ENCODE measurements around the gene PLPP3.
"Not testable (repeated sequence)": the region's sequence is repeated elsewhere in the genome, so short reads cannot be mapped to it uniquely, and the experiment has no call there.

Gene PLPP3

DNA sequence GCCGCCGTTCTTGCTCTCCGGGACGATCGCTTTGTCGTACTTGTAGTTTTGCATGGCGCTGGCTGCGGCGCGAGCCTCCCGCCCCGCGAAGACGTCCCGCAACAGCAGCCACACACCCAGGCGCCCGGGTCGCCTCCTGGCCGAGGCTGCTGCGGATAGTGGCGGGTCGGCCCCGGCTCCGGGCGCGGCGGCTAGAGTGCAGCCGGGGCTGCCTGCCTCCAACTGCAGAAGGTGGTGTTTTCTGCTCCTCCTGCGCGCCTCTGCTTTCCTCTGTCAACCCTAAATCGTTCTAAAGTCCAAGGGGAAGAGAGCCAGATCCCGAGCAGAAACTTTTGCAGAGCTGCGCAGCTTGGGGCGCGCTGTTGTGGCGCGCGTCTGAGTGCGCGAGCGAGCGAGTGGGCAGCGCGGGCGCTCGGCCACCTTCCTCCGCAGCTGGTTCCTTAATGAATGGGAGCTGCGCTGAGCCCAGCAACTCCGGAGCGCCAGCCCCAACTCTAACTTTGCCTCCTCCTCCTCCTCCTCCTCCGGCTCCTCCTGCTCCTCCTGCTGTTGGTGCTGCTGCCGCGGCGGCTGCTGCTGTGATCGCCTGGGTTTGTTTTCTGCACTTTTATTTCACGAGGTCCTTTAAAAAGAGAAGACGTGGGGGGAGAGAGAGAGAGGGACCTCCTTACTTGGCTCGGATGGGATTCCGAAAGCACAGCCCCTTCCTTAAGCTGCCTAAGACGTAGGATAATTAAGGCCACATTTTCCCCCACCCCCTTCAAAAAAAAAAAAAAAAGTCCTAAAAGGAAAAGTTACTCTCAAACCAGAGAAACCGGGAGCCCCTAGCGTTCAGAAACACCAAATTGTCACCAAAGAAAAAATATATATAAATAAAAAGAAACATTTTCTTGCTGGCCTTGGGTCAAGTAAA is at the start of gene PLPP3:
TSS of gene PLPP3 (minus strand) at position 601 of the 913 bp plus-strand sequence. CDS start at position 54, 547 bp downstream.
- DNase-seq (ENCODE audit: low spot score): peak; percentile 56
- in situ Hi-C loops (cut with MboI; ENCODE audit: low pct_unique_long_range_greater_than_20kb, low sequenced_read_pairs, unreplicated experiment): loop anchor here (25.0 kb wide), 3 partner anchors 892 to 1292 kb away; no protein-coding TSS in a partner anchor
- TF ChIP-seq, protein P1, sequence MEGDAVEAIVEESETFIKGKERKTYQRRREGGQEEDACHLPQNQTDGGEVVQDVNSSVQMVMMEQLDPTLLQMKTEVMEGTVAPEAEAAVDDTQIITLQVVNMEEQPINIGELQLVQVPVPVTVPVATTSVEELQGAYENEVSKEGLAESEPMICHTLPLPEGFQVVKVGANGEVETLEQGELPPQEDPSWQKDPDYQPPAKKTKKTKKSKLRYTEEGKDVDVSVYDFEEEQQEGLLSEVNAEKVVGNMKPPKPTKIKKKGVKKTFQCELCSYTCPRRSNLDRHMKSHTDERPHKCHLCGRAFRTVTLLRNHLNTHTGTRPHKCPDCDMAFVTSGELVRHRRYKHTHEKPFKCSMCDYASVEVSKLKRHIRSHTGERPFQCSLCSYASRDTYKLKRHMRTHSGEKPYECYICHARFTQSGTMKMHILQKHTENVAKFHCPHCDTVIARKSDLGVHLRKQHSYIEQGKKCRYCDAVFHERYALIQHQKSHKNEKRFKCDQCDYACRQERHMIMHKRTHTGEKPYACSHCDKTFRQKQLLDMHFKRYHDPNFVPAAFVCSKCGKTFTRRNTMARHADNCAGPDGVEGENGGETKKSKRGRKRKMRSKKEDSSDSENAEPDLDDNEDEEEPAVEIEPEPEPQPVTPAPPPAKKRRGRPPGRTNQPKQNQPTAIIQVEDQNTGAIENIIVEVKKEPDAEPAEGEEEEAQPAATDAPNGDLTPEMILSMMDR (IDR thresholded peaks at IDR 0.05; ENCODE audit: extremely low read depth, insufficient read depth, missing control alignments): peak; percentile 23

DNA sequence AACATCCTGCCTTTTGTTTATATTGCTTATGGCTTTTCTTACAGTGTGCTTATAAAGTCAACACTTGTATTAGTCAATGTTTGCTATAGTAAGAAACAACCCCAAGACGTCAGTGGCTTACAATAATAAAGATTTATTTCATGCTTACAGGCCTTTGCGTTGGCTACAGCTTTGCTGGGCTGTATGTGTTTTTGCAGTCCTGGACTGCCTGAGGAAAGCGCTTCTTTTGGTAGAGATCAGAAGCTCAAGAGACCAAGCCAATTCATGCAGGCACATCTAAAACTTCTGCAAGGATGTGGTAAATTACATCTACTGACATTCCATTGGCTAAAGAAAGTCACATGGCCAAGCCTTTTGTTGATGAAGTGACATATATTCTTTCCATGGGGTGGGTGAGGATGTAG is 48.3 kb upstream of the PLPP3 start:
- TF ChIP-seq, protein P1 (IDR thresholded peaks at IDR 0.05; ENCODE audit: extremely low read depth, insufficient read depth, missing control alignments): no peak
- DNase-seq (ENCODE audit: low spot score): no peak
- in situ Hi-C loops (cut with MboI; ENCODE audit: low pct_unique_long_range_greater_than_20kb, low sequenced_read_pairs, unreplicated experiment): no loop called here

DNA sequence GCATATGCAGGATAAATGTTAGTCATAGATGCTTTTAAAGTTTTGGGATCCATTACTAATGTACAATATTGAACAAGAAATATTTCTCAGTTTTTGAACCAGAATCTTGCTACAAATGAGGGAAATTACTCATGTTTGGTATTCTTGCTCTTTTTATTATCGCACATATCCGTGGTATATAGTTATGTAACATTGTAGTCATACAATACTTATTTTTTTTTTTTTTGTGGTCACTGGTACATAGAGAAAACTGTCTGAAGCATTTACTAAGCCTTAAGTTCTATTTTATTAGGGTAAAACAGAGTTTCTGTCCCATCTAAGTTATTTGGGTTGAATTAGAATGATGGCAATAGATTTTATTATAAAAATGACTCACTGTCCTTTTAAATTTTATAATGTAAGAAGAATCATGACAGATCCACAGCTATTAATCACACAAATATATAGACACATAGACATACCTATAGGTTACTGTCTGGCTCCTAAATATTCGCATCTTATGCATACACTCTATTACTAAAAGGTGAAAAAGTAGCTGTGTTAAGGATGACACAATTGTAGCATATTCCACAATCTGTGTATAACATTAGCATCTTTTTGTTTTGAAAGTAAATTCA is 47.8 kb upstream of the PLPP3 start:
- in situ Hi-C loops (cut with MboI; ENCODE audit: low pct_unique_long_range_greater_than_20kb, low sequenced_read_pairs, unreplicated experiment): no loop called here
- DNase-seq (ENCODE audit: low spot score): no peak

GRCh38 chr1:56626546-56626945 is 47.2 kb upstream of the PLPP3 start:
- in situ Hi-C loops (cut with MboI; ENCODE audit: low pct_unique_long_range_greater_than_20kb, low sequenced_read_pairs, unreplicated experiment): no loop called here
- DNase-seq (ENCODE audit: low spot score): no peak
- TF ChIP-seq, protein P1 (IDR thresholded peaks at IDR 0.05; ENCODE audit: extremely low read depth, insufficient read depth, missing control alignments): no peak

More for the DNA sequence above, 47.8 kb upstream of the PLPP3 start:
- TF ChIP-seq, protein P1 (IDR thresholded peaks at IDR 0.05; ENCODE audit: extremely low read depth, insufficient read depth, missing control alignments): no peak

GRCh38 chr1:56625819-56626440 is 46.6 kb upstream of the PLPP3 start:
- in situ Hi-C loops (cut with MboI; ENCODE audit: low pct_unique_long_range_greater_than_20kb, low sequenced_read_pairs, unreplicated experiment): no loop called here
- DNase-seq (ENCODE audit: low spot score): no peak
- TF ChIP-seq, protein P1 (IDR thresholded peaks at IDR 0.05; ENCODE audit: extremely low read depth, insufficient read depth, missing control alignments): no peak

GRCh38 chr1:56617141-56617540 is 37.8 kb upstream of the PLPP3 start:
- TF ChIP-seq, protein P1 (IDR thresholded peaks at IDR 0.05; ENCODE audit: extremely low read depth, insufficient read depth, missing control alignments): no peak
- DNase-seq (ENCODE audit: low spot score): no peak
- in situ Hi-C loops (cut with MboI; ENCODE audit: low pct_unique_long_range_greater_than_20kb, low sequenced_read_pairs, unreplicated experiment): no loop called here

DNA sequence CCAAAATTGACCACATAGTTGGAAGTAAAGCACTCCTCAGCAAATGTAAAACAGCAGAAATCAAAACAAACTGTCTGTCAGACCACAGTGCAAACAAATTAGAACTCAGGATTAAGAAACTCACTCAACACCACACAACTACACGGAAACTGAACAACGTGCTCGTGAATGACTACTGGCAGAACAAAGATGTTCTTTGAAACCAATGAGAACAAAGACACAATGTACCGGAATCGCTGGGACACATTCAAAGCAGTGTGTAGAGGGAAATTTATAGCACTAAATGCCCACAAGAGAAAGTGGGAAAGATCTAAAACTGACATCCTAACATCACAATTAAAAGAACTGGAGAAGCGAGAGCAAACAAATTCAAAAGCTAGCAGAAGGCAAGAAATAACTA is 31.4 kb upstream of the PLPP3 start:
- DNase-seq (ENCODE audit: low spot score); in situ Hi-C loops (cut with MboI; ENCODE audit: low pct_unique_long_range_greater_than_20kb, low sequenced_read_pairs, unreplicated experiment): not testable (repeated sequence)

DNA sequence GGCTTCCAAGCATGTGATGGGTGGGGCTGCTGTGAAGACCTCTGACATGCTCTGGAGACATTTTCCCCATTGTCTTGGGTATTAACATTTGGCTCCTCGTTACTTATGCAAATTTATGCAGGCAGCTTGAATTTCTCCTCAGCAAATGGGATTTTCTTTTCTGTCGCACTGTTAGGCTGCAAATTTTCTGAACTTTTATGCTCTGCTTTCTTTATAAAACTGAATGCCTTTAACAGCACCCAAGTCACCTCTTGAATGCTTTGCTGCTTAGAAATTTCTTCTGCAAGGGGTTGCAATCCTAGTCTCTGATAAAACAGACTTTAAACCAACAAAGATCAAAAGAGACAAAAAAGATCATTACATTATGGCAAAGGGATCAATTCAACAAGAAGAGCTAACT is 30.7 kb upstream of the PLPP3 start:
- DNase-seq (ENCODE audit: low spot score); in situ Hi-C loops (cut with MboI; ENCODE audit: low pct_unique_long_range_greater_than_20kb, low sequenced_read_pairs, unreplicated experiment): not testable (repeated sequence)

DNA sequence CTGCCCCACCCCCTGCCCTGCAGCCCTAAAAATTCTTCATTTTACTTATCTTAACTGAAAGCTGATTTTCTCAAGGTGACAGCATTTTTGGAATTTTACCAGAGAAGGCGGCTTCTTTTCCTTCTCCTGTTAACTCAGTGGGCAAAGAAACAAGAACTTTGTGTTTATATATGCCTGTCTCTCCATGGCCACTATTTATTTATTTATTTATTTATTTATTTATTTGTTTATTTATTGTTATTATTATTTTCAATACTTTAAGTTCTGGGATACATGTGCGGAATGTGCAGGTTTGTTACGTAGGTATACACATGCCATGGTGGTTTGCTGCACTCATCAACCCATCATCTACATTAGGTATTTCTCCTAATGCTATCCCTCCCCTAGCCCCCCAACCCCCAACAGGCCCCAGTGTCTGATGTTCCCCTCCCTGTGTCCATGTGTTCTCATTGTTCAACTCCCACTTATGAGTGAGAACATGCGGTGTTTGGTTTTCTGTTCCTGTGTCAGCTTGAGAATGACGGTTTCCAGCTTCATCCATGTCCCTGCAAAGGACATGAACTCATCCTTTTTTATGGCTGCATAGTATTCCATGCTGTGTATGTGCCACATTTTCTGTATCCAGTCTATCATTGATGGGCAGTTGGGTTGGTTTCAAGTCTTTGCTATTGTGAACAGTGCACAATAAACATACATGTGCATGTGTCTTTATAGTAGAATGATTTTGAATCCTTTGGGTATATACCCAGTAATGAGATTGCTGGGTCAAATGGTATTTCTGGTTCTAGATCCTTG is 16.2 kb upstream of the PLPP3 start:
- not testable (repeated sequence) for DNase-seq (ENCODE audit: low spot score)
- in situ Hi-C loops (cut with MboI; ENCODE audit: low pct_unique_long_range_greater_than_20kb, low sequenced_read_pairs, unreplicated experiment): loop anchor here (25.0 kb wide), 3 partner anchors 908 to 1308 kb away; no protein-coding TSS in a partner anchor

All from GM13977 (cell line).